OCI-LY3 (cell line): Measurements from ENCODE around the gene MBNL1.

Experiments
- EZH2phosphoT487 ChIP-seq: fragments of 200-600 bp; shearing (Covaris generic); IDR thresholded peaks from 2 replicates; pipeline ENCODE4 v1.6.1; 2018; ENCODE audit warnings: antibody characterized with exemption, mixed run types, low read depth
- TF ChIP-seq, protein P1 (sequence below): fragments of 200-600, 300-600 bp; sonication (generic); IDR thresholded peaks from 2 replicates; pipeline ENCODE4 v1.5.1; 2014; ENCODE audit warnings: antibody characterized with exemption, low read length, low read depth

DNA sequence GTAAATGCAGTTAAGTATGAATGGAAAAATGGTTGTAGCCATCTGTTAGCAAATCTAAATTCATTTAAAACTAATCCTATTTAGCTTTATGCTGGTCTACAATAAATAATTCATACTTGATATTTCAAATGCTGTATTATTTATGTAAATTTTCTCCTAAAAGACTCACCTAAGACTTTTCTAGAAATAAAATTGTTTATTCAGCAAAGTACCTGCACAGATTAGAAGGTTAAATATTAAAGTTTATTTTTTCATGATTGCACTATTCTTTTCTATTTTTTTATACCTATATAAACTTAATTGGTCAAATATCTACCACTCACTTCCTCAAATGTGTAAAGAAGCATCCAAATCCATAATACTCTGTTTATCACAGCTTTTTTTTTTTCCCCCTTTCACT is 45.2 kb downstream of the MBNL1 start:
- no peak for TF ChIP-seq EZH2phosphoT487
- TF ChIP-seq, protein P1, sequence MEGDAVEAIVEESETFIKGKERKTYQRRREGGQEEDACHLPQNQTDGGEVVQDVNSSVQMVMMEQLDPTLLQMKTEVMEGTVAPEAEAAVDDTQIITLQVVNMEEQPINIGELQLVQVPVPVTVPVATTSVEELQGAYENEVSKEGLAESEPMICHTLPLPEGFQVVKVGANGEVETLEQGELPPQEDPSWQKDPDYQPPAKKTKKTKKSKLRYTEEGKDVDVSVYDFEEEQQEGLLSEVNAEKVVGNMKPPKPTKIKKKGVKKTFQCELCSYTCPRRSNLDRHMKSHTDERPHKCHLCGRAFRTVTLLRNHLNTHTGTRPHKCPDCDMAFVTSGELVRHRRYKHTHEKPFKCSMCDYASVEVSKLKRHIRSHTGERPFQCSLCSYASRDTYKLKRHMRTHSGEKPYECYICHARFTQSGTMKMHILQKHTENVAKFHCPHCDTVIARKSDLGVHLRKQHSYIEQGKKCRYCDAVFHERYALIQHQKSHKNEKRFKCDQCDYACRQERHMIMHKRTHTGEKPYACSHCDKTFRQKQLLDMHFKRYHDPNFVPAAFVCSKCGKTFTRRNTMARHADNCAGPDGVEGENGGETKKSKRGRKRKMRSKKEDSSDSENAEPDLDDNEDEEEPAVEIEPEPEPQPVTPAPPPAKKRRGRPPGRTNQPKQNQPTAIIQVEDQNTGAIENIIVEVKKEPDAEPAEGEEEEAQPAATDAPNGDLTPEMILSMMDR, result no peak
